HL-60 (cell line): Measurements from ENCODE around the gene PSMD2.

Experiments
- DNase-seq, 2 experiments: peaks; one replicate each; pipeline ENCODE4 v3.0.0-alpha.2; 2010 to 2020; ENCODE audit warnings: low read depth in 1 of 2, low spot score in 1 of 2
- H3K27ac ChIP-seq: fragments of 250-450 bp; sonication (Bioruptor Pico); replicated peaks from 2 replicates; pipeline ENCODE4 v1.5.1; 2020; ENCODE audit warnings: mild to moderate bottlenecking, moderate library complexity
- H3K27me3 ChIP-seq: fragments of 250-450 bp; sonication (Bioruptor Pico); 2 replicates; pipeline ENCODE4 v1.5.1; 2021; ENCODE audit warnings: mild to moderate bottlenecking, moderate library complexity; ENCODE audit not compliant: insufficient read depth, poor library complexity, severe bottlenecking
- H3K4me3 ChIP-seq: replicated peaks from 2 replicates; pipeline ENCODE4 v1.5.1; 2011; ENCODE audit warnings: mild to moderate bottlenecking, control low read depth, low read length; ENCODE audit not compliant: insufficient read depth
- GABPA ChIP-seq: IDR thresholded peaks from 2 replicates; pipeline ENCODE4 v1.6.1; 2012; ENCODE audit warnings: low read depth
- POLR2AphosphoS5 ChIP-seq: IDR thresholded peaks from 2 replicates; pipeline ENCODE4 v1.6.1; 2012; ENCODE audit warnings: low read depth
- SPI1 ChIP-seq: IDR thresholded peaks from 2 replicates; pipeline ENCODE4 v1.6.1; 2012; ENCODE audit warnings: low read depth, mild to moderate bottlenecking, borderline replicate concordance
- TF ChIP-seq, protein P1 (sequence below): IDR thresholded peaks from one replicate; pipeline ENCODE4 v1.5.1; 2011; ENCODE audit warnings: low read length, control low read depth, inconsistent platforms; ENCODE audit not compliant: insufficient read depth
- TF ChIP-seq, protein P2 (sequence below): IDR thresholded peaks from 2 replicates; pipeline ENCODE4 v1.6.1; 2012; ENCODE audit warnings: low read depth; ENCODE audit not compliant: insufficient replicate concordance

PSMD2 gene

DNA sequence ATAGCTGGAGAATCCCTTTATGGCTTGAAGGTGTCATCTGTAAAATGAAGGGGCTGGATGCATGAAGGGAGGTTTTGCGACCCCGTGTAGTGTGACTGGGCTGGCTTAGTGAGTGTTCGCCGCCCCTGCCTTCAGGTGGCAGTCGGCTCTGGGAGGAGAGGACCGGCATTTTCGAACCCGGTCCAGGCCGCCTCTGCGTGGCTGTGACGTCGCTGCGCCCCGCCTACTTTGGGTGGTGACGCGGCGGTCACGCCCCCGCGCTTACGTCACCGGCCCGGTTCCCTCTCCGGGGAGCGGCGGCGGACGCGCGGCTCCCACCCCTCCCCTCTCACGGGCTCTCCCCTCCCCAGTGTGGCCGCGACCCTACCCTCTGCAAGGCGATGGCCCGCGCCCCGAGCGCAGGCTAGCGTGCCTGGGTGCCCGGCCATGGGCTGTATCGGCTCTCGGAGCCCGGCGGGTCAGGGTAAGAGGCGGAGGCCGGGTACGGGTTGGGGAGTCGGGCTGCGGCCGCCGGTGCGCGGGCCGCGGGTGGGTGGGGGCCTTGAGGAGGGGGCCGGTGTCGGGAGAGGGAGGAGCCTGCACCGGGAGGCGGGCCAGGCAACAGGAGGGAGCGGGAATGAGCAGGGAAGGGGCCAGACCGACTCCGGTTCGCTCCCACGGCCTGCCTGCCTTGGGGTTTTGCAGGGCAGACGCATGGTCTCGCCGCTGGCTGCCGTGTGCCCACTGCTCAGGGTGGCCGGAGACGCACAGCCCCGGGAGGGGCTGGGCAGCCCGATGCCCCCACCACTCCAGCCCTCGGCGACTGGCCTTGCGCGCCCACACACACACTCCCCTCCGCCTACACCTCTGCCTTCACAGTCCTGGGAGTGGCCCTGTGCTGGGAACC is 36.9 kb downstream of the PSMD2 start:
- H3K4me3 ChIP-seq, result peak overlapping the region; percentile 47
- H3K27me3 ChIP-seq, result no peaks in the 10 kb centered on the region
- peak overlapping the region; percentile 0 for H3K27ac ChIP-seq
- peak in 1 of 2 experiments; percentile 70 for DNase-seq
- TF ChIP-seq SPI1 (no peak), GABPA (no peak), POLR2AphosphoS5 (no peak; the same call in none of the 2 replicates)
- TF ChIP-seq, protein P1, sequence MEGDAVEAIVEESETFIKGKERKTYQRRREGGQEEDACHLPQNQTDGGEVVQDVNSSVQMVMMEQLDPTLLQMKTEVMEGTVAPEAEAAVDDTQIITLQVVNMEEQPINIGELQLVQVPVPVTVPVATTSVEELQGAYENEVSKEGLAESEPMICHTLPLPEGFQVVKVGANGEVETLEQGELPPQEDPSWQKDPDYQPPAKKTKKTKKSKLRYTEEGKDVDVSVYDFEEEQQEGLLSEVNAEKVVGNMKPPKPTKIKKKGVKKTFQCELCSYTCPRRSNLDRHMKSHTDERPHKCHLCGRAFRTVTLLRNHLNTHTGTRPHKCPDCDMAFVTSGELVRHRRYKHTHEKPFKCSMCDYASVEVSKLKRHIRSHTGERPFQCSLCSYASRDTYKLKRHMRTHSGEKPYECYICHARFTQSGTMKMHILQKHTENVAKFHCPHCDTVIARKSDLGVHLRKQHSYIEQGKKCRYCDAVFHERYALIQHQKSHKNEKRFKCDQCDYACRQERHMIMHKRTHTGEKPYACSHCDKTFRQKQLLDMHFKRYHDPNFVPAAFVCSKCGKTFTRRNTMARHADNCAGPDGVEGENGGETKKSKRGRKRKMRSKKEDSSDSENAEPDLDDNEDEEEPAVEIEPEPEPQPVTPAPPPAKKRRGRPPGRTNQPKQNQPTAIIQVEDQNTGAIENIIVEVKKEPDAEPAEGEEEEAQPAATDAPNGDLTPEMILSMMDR, result no peak
- TF ChIP-seq, protein P2, sequence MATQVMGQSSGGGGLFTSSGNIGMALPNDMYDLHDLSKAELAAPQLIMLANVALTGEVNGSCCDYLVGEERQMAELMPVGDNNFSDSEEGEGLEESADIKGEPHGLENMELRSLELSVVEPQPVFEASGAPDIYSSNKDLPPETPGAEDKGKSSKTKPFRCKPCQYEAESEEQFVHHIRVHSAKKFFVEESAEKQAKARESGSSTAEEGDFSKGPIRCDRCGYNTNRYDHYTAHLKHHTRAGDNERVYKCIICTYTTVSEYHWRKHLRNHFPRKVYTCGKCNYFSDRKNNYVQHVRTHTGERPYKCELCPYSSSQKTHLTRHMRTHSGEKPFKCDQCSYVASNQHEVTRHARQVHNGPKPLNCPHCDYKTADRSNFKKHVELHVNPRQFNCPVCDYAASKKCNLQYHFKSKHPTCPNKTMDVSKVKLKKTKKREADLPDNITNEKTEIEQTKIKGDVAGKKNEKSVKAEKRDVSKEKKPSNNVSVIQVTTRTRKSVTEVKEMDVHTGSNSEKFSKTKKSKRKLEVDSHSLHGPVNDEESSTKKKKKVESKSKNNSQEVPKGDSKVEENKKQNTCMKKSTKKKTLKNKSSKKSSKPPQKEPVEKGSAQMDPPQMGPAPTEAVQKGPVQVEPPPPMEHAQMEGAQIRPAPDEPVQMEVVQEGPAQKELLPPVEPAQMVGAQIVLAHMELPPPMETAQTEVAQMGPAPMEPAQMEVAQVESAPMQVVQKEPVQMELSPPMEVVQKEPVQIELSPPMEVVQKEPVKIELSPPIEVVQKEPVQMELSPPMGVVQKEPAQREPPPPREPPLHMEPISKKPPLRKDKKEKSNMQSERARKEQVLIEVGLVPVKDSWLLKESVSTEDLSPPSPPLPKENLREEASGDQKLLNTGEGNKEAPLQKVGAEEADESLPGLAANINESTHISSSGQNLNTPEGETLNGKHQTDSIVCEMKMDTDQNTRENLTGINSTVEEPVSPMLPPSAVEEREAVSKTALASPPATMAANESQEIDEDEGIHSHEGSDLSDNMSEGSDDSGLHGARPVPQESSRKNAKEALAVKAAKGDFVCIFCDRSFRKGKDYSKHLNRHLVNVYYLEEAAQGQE, result no peak

DNA sequence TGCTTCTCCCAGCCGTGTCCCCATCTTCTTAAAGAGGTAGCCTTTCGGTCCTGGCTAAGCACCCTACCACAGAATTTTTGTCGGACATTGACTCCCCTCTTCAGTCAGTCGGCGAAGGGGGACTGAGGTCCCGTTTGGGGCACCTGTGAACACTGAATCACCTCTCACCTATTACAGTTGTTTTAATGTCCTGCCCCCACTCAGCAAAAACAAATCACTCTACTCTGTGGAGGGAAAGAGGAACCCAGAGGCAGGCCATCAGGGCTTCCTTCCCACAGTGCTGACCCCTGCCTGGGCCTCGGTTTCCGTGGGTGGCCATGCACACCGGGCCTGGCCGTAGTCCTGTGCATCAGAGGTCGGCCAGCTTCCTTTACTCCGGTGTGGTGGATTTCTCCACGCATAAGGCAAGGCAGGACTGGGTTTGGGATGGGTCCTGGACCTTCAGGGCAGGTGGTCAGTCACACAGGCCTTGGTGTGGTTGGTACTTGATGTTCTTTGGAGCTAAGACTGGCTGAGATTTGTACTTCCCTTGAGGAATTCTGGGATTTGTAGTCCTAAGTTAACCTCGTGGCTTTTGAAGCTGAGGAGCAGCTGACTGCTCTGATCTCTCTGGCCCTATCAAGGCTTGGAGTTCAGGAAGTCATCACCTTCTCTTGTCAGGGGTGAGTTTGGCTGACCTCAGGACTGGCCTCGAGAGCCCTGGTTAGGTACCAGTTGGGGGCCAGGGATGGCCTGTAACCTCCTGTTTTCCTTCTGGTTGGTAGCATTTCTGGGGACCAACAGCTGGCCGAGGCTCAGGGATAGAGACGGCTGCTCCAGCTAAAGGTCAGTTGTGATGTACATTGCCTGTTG is 37.7 kb downstream of the PSMD2 start:
- Histone ChIP-seq H3K4me3 (no peak overlapping the region; the same call in 1 of the 2 replicates), H3K27ac (no peak overlapping the region), H3K27me3 (no peaks in the 10 kb centered on the region)
- TF ChIP-seq, protein P2, result no peak
- TF ChIP-seq, protein P1, result no peak
- peak; percentile 14; the same call in 1 of the 2 replicates for TF ChIP-seq SPI1
- TF ChIP-seq GABPA, result no peak
- TF ChIP-seq POLR2AphosphoS5, result no peak
- no peak for DNase-seq

DNA sequence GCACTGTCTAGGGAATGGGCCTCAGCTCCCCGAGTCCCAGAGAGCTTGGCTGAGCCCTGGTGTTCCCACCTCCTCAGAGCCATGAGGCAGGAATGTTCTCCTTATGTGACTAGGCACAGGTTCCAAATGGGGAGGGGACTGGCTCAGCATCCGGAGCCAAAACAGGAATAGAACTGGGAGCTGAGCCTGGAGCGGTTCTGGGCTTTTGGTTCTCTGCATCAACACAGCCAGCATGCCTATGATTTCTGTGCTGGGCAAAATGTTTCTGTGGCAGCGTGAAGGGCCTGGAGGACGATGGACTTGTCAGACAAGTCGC is 38.3 kb downstream of the PSMD2 start, which contains the start of gene FAM131A:
Gene FAM131A, plus strand, starts transcription at position 202 of the 316 bp plus-strand sequence. Its CDS starts 31 bp downstream, at position 233.
- Histone ChIP-seq H3K4me3 (no peak within 1 kb of the TSS), H3K27me3 (no peaks in the 10 kb centered on the region), H3K27ac (no peak within 1 kb of the TSS)
- DNase-seq, result no peak
- TF ChIP-seq SPI1, result no peak
- TF ChIP-seq GABPA, result no peak
- TF ChIP-seq, protein P1, result no peak
- TF ChIP-seq, protein P2, result no peak
- no peak for TF ChIP-seq POLR2AphosphoS5
